ENCODE results near the gene TRIP4.

DNA sequence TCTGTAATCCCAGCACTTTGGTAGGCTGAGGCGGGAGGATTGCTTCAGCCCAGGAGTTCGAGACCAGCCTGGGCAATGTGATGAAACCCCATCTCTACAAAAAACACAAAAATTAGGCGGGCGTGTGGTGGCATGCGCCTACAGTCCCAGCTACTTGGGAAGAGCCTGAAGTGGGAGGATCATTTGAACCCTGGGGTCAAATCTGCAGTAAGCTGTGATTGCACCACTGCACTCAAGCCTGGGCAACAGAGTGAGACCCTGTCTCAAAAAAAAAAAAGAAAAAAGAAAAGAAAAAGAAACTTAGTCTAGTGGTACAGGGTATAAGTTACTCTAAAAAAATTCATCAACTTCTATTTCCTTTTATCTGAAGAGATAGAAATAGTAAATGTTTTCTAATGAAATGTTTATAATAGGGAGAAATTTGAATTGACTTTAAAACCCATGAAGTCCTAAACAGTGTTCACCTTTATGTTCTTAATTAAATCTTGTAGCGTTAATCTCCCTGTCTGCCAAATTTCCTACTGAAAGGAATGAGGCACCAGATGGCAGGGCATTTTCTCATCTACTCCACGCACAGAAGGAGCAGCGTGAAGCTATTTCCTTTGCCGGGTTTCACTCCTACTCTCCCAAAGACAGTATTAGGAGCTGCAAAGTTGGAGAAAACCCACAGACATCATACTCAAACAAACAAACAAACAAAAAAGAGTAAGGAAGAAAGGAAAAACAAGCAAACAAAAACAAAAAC, 8.2 kb upstream of the TRIP4 start:
- no peak for TF ChIP-seq POLR2A (IDR thresholded peaks at IDR 0.05)
- TF ChIP-seq, protein P1, sequence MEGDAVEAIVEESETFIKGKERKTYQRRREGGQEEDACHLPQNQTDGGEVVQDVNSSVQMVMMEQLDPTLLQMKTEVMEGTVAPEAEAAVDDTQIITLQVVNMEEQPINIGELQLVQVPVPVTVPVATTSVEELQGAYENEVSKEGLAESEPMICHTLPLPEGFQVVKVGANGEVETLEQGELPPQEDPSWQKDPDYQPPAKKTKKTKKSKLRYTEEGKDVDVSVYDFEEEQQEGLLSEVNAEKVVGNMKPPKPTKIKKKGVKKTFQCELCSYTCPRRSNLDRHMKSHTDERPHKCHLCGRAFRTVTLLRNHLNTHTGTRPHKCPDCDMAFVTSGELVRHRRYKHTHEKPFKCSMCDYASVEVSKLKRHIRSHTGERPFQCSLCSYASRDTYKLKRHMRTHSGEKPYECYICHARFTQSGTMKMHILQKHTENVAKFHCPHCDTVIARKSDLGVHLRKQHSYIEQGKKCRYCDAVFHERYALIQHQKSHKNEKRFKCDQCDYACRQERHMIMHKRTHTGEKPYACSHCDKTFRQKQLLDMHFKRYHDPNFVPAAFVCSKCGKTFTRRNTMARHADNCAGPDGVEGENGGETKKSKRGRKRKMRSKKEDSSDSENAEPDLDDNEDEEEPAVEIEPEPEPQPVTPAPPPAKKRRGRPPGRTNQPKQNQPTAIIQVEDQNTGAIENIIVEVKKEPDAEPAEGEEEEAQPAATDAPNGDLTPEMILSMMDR (IDR thresholded peaks at IDR 0.05) = no peak

Measured in tibial nerve (tissue), 3 donors.